Astrocyte of the cerebellum (primary cell): ENCODE measurements around the gene CLEC4M.

ENCODE experiments used
- DNase-seq: peaks from one replicate; pipeline ENCODE4 v3.0.0-alpha.2; 2011; ENCODE audit warnings: low read depth
- H3K4me3 ChIP-seq: 2 replicates; pipeline ENCODE4 v1.5.1; 2011; ENCODE audit warnings: mild to moderate bottlenecking, low read depth, low read length, moderate library complexity
- CTCF ChIP-seq: IDR thresholded peaks from 2 replicates; pipeline ENCODE4 v1.5.1; 2012; ENCODE audit warnings: low read length, low read depth, moderate library complexity, mild to moderate bottlenecking; ENCODE audit errors: missing control alignments
- in situ Hi-C: cut with HindIII; loops from 2 replicates; pipeline ENCODE4 v1.10.0; 2017; ENCODE audit warnings: low sequenced_read_pairs

CLEC4M gene

GRCh38 chr19:7762719-7763293, at the start of gene CLEC4M:
Gene CLEC4M, plus strand, starts transcription at chr19:7763243. Its CDS starts 24 bp downstream, at chr19:7763267.
- in situ Hi-C loops: no loop called here
- no peak for DNase-seq
- no peak for TF ChIP-seq CTCF
- H3K4me3 ChIP-seq: no peak within 1 kb of the TSS

DNA sequence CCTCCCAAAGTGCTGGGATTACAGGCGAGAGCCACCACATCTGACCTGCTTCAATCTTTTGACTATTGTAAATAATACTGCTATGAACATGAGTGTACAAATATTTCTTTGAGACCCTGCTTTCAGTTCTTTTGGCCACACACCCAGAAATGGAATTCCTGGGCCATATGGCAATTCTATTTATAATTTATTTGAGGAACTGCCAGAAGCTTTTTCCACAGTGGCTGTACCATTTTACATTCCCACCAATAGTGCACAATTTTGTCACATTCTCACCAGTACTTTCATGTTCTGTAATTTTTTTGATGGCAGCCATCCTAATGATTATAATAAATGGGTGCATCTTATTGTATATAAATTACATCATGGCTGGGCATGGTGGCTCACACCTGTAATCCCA, 47.4 kb upstream of the CLEC4M start:
- in situ Hi-C loops: no loop called here
- DNase-seq: no peak
- no peak for TF ChIP-seq CTCF
- no peak overlapping the region for H3K4me3 ChIP-seq

- no peak for TF ChIP-seq CTCF
- H3K4me3 ChIP-seq: no peak overlapping the region
- DNase-seq: no peak
- in situ Hi-C loops: no loop called here
Measured at GRCh38 chr19:7716762-7717161, 46.3 kb upstream of the CLEC4M start.

- no peak overlapping the region for H3K4me3 ChIP-seq
- DNase-seq: no peak
- no peak for TF ChIP-seq CTCF
- in situ Hi-C loops: no loop called here
Measured at GRCh38 chr19:7718668-7719067, 44.4 kb upstream of the CLEC4M start.

DNA sequence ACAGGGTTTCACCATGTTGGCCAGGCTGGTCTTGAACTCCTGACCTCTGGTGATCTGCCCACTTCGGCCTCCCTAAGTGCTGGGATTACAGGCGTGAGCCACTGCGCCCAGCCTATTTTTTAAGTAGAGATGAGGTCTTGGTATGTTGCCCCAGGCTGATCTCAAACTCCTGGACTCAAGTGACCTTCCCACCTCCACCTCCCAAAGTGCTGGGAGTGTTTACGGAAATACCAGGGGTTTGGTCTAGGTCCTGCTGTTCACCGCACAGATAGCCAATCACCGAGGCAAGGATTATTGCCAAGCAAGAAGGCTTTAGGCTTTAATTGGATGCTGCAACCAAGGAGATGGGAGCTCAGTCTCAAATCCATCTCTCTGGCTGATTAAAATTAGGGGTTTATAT, 42.7 kb upstream of the CLEC4M start:
- DNase-seq: no peak
- H3K4me3 ChIP-seq: no peak overlapping the region
- TF ChIP-seq CTCF: no peak
- in situ Hi-C loops: no loop called here

- no peak for TF ChIP-seq CTCF
- in situ Hi-C loops: no loop called here
- DNase-seq: no peak
- H3K4me3 ChIP-seq: no peak overlapping the region
Measured at GRCh38 chr19:7722231-7722651, 40.8 kb upstream of the CLEC4M start.

DNA sequence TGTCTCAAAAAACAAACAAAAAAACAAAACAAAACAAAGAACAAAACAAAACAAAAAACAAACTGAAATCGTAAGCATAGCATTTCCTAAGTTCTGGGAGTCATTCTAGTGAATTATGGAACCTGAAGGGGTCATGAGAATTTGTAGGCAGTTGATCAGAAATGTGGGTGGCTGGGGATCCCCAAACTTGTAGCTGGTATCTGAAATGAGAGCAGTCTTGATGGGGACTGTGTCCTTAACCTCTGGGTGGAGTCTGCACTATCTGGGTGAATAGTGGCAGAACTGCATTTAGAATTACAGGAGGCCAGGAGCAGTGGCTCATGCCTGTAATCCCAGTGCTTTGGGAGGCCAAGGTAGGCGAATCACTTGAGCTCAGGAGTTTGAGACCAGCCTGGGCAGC, 37.3 kb upstream of the CLEC4M start:
- TF ChIP-seq CTCF: no peak
- DNase-seq: no peak
- no peak overlapping the region for H3K4me3 ChIP-seq
- in situ Hi-C loops: no loop called here
